Gastroesophageal sphincter (tissue), 3 donors: ENCODE measurements around the gene MUC5B.

ENCODE experiments used
- CTCF ChIP-seq, 4 experiments: fragments of 200-600 bp in 2 of 4; fragments of 450-650 bp in 2 of 4; sonication (generic) in 1 of 4; IDR thresholded peaks; one replicate each; pipeline ENCODE4 v1.5.1; 2017 to 2019; ENCODE audit warnings: antibody characterized with exemption in 4 of 4, mild to moderate bottlenecking in 2 of 4, moderate library complexity in 2 of 4
- POLR2A ChIP-seq, 2 donors: fragments of 450-650 bp; IDR thresholded peaks; one replicate each; pipeline ENCODE4 v1.6.1; 2017; ENCODE audit warnings: antibody characterized with exemption in 2 of 2, mild to moderate bottlenecking in 2 of 2, moderate library complexity in 1 of 2

GRCh38 chr11:1257916-1258315 is 35.0 kb downstream of the MUC5B start:
- TF ChIP-seq CTCF (IDR thresholded peaks at IDR 0.05) (no peak), POLR2A (IDR thresholded peaks at IDR 0.05) (no peak)
